ENCODE data around the gene KLRD1. TPM values are rescaled to one million over a fixed set of nuclear protein-coding genes. Genes with fewer than 3 reads are reported as not detected.

KLRD1 gene
- total RNA-seq, 2 donors from 2014 or later, result 0.59 to 2.2 TPM

- peak; percentile 80 for DNase-seq
- Histone ChIP-seq H3K9me3 (ENCODE audit: control insufficient read depth, low read length) (peaks cover 40% of the 10 kb centered on the region), H3K27ac (ENCODE audit: low read depth, low read length) (no peak overlapping the region), H3K4me3 (ENCODE audit: low read length) (peak overlapping the region; percentile 77), H3K4me1 (ENCODE audit: control insufficient read depth, insufficient read depth, low read length) (peaks cover 8% of the 10 kb centered on the region), H3K27me3 (ENCODE audit: control insufficient read depth, insufficient read depth, low read length, poor library complexity, severe bottlenecking) (peaks cover 30% of the 10 kb centered on the region), H3K9ac (ENCODE audit: extremely low read depth, low read length, poor library complexity, severe bottlenecking) (no peak overlapping the region), H3K36me3 (ENCODE audit: control insufficient read depth, insufficient read depth, low read length) (no peaks in the 10 kb centered on the region)
- WGBS, 2 experiments (ENCODE audit: insufficient coverage in 1 of 2, insufficient read length in 1 of 2), result 29 to 56% methylated on average over 11 to 19 of the region's 19 CpGs
- no peak for TF ChIP-seq CTCF (conservative IDR thresholded peaks at IDR 0.05)
- H3K4me1 Mint-ChIP-seq, result peaks cover 10% of the 10 kb centered on the region
- no peaks in the 10 kb centered on the region for H3K27me3 Mint-ChIP-seq (ENCODE audit: insufficient read depth)
- peaks cover 26% of the 10 kb centered on the region for H3K36me3 Mint-ChIP-seq (ENCODE audit: low read depth)
- H3K27ac Mint-ChIP-seq, result no peak overlapping the region
- H3K9me3 Mint-ChIP-seq, result peaks cover 42% of the 10 kb centered on the region
- no peak overlapping the region for H3K4me3 Mint-ChIP-seq
Measured at GRCh38 chr12:10363914-10364814, 56.5 kb downstream of the KLRD1 start.

GRCh38 chr12:10364815-10365622 lies 57.3 kb downstream of the KLRD1 start:
- WGBS, 2 experiments (ENCODE audit: insufficient coverage in 1 of 2, insufficient read length in 1 of 2), result 4 to 14% methylated on average over 8 to 15 of the region's 15 CpGs
- H3K27me3 ChIP-seq (ENCODE audit: control insufficient read depth, insufficient read depth, low read length, poor library complexity, severe bottlenecking), result peaks cover 30% of the 10 kb centered on the region
- H3K9me3 ChIP-seq (ENCODE audit: control insufficient read depth, low read length), result peaks cover 32% of the 10 kb centered on the region
- no peak overlapping the region for H3K27ac Mint-ChIP-seq
- H3K4me1 Mint-ChIP-seq, result peaks cover 9% of the 10 kb centered on the region
- H3K4me3 Mint-ChIP-seq, result no peak overlapping the region
- no peaks in the 10 kb centered on the region for H3K27me3 Mint-ChIP-seq (ENCODE audit: insufficient read depth)
- H3K4me3 ChIP-seq (ENCODE audit: low read length), result peak overlapping the region; percentile 77
- no peak overlapping the region for H3K27ac ChIP-seq (ENCODE audit: low read depth, low read length)
- peaks cover 35% of the 10 kb centered on the region for H3K9me3 Mint-ChIP-seq
- H3K36me3 ChIP-seq (ENCODE audit: control insufficient read depth, insufficient read depth, low read length), result no peaks in the 10 kb centered on the region
- H3K9ac ChIP-seq (ENCODE audit: extremely low read depth, low read length, poor library complexity, severe bottlenecking), result no peak overlapping the region
- H3K36me3 Mint-ChIP-seq (ENCODE audit: low read depth), result peaks cover 28% of the 10 kb centered on the region
- DNase-seq, result peak; percentile 88
- TF ChIP-seq CTCF (conservative IDR thresholded peaks at IDR 0.05), result no peak
- H3K4me1 ChIP-seq (ENCODE audit: control insufficient read depth, insufficient read depth, low read length), result peaks cover 8% of the 10 kb centered on the region

GRCh38 chr12:10365696-10366405 lies 58.2 kb downstream of the KLRD1 start:
- Histone ChIP-seq H3K4me3 (ENCODE audit: low read length) (peak overlapping the region; percentile 77), H3K9ac (ENCODE audit: extremely low read depth, low read length, poor library complexity, severe bottlenecking) (no peak overlapping the region), H3K27me3 (ENCODE audit: control insufficient read depth, insufficient read depth, low read length, poor library complexity, severe bottlenecking) (peaks cover 30% of the 10 kb centered on the region), H3K4me1 (ENCODE audit: control insufficient read depth, insufficient read depth, low read length) (peaks cover 10% of the 10 kb centered on the region), H3K9me3 (ENCODE audit: control insufficient read depth, low read length) (peaks cover 24% of the 10 kb centered on the region), H3K27ac (ENCODE audit: low read depth, low read length) (no peak overlapping the region), H3K36me3 (ENCODE audit: control insufficient read depth, insufficient read depth, low read length) (no peaks in the 10 kb centered on the region)
- DNase-seq, result peak; percentile 45
- H3K4me3 Mint-ChIP-seq, result no peak overlapping the region
- peaks cover 14% of the 10 kb centered on the region for H3K4me1 Mint-ChIP-seq
- peak; percentile 59 for TF ChIP-seq CTCF (conservative IDR thresholded peaks at IDR 0.05)
- H3K27ac Mint-ChIP-seq, result no peak overlapping the region
- 40 to 70% methylated on average over 2 to 6 of the region's 6 CpGs for WGBS, 2 experiments (ENCODE audit: insufficient coverage in 1 of 2, insufficient read length in 1 of 2)
- H3K9me3 Mint-ChIP-seq, result peaks cover 27% of the 10 kb centered on the region
- H3K36me3 Mint-ChIP-seq (ENCODE audit: low read depth), result peaks cover 24% of the 10 kb centered on the region
- H3K27me3 Mint-ChIP-seq (ENCODE audit: insufficient read depth), result no peaks in the 10 kb centered on the region
